HG03139 (cell line): ENCODE data around the gene PLD5.
"Not testable (repeated sequence)": the region's sequence is repeated elsewhere in the genome, so short reads cannot be mapped to it uniquely, and the experiment has no call there.

Experiments
- ATAC-seq: cut with Tn5 transposase; IDR thresholded peaks from one replicate; pipeline ENCODE4 v1.9.1; 2021; ENCODE audit not compliant: unreplicated experiment

Gene PLD5

GRCh38 chr1:242214455-242214854 is 310.0 kb downstream of the PLD5 start:
- not testable (repeated sequence) for ATAC-seq

- not testable (repeated sequence) for ATAC-seq
These were observed 311.5 kb downstream of the PLD5 start for GRCh38 chr1:242212961-242213360.

GRCh38 chr1:242212401-242212800 is 312.1 kb downstream of the PLD5 start:
- no peak for ATAC-seq

GRCh38 chr1:242211254-242212022 is 313.1 kb downstream of the PLD5 start:
- ATAC-seq: no peak

- not testable (repeated sequence) for ATAC-seq
These were observed 314.2 kb downstream of the PLD5 start for GRCh38 chr1:242210316-242210715.

- ATAC-seq: no peak
These were observed 315.4 kb downstream of the PLD5 start for GRCh38 chr1:242209063-242209462.

- no peak for ATAC-seq
These were observed 316.5 kb downstream of the PLD5 start for GRCh38 chr1:242208021-242208420.

GRCh38 chr1:242206994-242207393 is 317.5 kb downstream of the PLD5 start:
- no peak for ATAC-seq

GRCh38 chr1:242205622-242206489 is 318.6 kb downstream of the PLD5 start:
- ATAC-seq: no peak

- no peak for ATAC-seq
These were observed 321.2 kb downstream of the PLD5 start for GRCh38 chr1:242203262-242203661.

- ATAC-seq: no peak
These were observed 323.4 kb downstream of the PLD5 start for GRCh38 chr1:242201090-242201489.

- no peak for ATAC-seq
These were observed 324.6 kb downstream of the PLD5 start for GRCh38 chr1:242199776-242200458.

GRCh38 chr1:242197907-242198820 is 326.3 kb downstream of the PLD5 start:
- ATAC-seq: no peak

GRCh38 chr1:242196914-242197313 is 327.6 kb downstream of the PLD5 start:
- no peak for ATAC-seq

- ATAC-seq: no peak
These were observed 328.4 kb downstream of the PLD5 start for GRCh38 chr1:242196101-242196500.

GRCh38 chr1:242189591-242189990 is 334.9 kb downstream of the PLD5 start:
- no peak for ATAC-seq

- peak; percentile 89 for ATAC-seq
These were observed 336.7 kb downstream of the PLD5 start for GRCh38 chr1:242187816-242188215.

GRCh38 chr1:242187171-242187570 is 337.3 kb downstream of the PLD5 start:
- ATAC-seq: peak; percentile 38

- no peak for ATAC-seq
These were observed 338.8 kb downstream of the PLD5 start for GRCh38 chr1:242185731-242186130.

- ATAC-seq: no peak
These were observed 339.5 kb downstream of the PLD5 start for GRCh38 chr1:242184955-242185354.
